Activated CD4-positive, alpha-beta T cell treated with anti-CD3 and anti-CD28 coated beads, Interleukin-2, amount 50 U/mL, for 1 hour (primary cell): ENCODE data around the gene BYSL.
A peak's percentile ranks its signal among the peaks of the same experiment; 100 is the strongest.
"Not testable (repeated sequence)": the region's sequence is repeated elsewhere in the genome, so short reads cannot be mapped to it uniquely, and the experiment has no call there.

ENCODE experiments used
- DNase-seq: peaks from one replicate; pipeline ENCODE4 v3.0.0-alpha.2; 2020

Gene BYSL

DNA sequence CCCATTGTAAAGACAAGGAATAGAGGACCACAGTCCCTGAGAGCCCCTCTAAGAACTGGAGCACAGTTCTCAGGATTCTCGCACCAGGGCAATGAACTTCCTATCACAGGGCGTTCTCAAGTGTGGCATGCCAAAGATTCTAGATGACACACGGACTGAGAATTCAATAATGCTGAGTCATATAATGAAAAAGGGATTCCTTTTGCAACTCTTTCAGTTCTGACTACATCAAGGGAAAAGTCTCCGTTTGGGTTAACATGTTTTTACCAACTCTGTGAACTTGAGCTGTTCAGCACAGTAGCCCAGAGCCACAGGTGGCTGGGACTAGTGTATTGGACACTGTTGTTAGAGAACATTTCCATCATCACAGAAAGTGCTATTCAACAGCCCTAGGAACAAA lies 3.8 kb upstream of the BYSL start:
- DNase-seq: no peak

DNA sequence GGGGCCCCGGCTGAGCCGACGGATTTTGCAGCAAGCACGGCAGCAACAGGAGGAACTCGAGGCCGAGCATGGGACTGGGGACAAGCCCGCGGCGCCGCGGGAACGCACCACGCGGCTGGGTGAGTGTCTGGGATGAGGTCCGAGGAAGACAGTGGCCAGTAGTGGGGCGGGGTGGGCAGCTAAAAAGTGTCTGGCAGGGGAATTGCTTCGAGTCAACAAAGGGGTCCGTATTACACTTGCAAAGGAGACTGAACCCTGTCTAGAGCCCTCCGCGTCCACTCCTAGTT lies 356 bp downstream of the BYSL start:
- DNase-seq: no peak

DNA sequence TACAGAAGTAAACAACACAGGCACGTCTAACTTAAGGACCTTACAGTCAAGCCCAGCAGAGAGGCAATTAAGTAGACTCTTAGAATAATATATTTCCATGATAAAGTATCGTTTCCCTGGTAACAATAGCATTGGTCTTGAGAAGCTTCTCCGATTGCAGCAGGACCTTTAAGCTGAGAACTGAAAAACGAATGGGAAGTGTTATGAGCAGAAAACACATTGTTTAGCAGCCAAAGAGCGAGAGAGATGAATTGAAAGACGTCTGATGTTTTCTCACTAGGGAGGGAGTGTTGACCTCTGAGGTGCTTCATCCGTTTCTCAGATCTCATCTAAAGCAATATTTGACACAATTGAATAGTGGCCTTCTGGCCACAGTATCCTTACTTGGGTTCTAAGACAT lies 855 bp downstream of the BYSL start:
- no peak for DNase-seq

DNA sequence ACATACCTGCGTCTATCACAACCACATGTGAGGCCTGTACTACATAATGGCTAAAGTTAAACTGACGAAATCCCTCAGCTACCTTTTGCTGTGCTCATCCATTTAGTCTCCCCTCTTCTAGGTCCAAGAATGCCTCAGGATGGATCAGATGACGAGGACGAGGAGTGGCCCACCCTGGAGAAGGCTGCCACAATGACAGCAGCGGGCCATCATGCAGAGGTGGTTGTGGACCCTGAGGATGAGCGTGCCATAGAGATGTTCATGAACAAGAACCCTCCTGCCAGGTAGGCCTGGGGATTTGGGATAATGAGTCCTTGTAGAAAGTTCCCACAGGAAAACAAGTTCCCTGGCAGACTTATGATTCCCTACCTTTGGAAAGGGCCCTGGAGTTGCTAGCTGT lies 6.0 kb downstream of the BYSL start:
- no peak for DNase-seq

DNA sequence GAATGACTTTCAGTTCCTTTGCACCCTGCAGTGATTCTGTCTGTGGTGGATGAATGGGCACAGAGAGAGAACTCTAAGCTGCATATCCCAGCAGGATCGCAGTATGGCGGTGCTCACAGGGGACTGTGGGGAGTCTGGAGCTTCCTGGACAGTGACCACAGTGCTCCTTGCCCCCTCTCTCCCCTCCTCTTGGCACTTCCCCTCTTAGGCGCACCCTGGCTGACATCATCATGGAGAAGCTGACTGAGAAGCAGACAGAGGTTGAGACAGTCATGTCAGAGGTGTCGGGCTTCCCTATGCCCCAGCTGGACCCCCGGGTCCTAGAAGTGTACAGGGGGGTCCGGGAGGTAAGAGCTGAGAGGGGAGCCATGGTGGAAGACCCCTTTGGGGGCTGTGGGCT lies 8.6 kb downstream of the BYSL start:
- no peak for DNase-seq

DNA sequence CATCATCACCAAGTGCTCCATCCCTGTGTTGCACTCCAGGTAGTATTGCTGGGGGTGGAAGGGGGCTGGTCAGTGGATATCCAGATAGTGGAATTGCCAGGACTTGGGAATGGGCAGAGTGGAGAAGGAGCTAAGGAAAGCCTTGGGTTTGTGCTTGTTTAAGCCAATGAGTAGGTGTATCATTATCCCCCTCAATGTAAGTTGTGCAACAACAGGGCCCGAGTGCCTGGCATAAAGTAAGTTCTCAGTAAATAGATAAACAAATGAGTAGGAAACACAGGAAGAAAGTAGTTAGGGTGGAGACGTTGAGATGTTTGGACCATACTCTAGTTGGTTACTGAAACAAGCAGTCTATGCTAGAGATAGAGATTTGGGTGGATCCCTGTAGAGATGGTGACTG lies 10.5 kb downstream of the BYSL start:
- no peak for DNase-seq

DNA sequence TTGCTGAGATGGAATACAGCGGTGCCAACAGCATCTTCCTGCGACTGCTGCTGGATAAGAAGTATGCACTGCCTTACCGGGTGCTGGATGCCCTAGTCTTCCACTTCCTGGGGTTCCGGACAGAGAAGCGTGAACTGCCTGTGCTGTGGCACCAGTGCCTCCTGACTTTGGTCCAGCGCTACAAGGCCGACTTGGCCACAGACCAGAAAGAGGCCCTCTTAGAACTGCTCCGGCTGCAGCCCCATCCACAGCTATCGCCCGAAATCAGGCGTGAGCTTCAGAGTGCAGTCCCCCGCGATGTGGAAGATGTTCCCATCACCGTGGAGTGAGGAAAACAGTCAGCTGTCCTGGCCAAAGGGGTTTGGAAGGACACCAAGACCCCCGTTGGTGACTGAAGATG lies 11.1 kb downstream of the BYSL start:
- DNase-seq: no peak

DNA sequence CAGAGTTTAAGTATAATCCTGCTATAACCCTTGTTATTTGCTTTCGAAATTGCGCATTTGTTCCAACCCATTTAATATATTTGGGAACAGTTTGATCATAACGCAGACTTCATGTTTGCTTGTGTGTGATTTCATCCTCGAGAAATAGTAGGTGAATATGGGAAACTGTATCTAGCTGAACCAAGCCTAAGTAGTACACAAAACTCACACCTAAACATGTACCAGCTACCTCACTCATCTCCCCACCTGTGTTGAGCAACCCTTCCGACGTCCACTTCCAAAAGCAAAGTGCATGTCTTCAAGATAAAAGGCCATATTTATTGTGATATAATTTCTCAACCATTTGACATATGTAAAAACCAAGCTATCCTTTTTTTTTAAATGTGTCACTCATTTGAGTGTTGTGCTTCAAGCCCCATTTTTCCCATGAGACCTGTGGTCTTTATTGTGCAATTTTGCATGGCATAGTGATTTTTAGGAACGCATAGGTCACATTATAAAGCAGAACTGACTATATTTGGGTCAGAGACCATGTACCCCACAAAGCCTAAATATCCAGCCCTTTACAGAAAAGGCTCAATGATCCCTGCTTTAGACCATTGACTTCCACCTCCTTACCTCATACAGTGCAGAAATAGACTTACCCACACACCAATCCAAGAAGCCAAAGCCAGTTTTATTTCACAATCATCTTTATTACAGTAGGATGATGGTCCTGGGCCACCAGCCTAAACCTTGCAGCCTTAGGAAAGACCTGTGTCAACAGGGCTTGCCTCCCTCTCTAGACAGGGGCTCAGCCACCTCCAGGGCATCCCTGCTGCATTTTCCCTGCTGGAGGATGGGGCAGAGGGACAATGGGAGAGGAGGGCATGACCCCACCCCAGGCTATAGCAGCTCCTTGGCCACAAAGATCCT lies 13.2 kb downstream of the BYSL start:
- DNase-seq: no peak

DNA sequence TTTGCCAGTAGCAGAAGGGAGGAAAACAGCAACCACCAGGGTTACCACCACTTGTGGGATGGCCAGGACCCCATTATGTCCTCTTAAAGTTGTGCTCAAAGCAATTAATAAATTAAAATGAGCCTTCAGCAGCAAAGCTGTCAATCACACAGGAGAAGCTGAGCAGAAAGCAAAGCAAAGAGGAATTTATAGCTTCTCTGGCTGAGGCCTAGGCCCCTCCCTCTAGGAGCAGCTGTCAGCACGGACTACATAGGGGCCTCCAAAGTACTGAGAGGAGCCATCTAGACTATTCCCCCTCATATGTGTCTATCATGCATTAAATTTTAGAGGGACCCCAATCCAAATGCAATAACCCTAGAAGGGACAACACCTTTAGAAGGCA lies 13.9 kb downstream of the BYSL start:
- no peak for DNase-seq

DNA sequence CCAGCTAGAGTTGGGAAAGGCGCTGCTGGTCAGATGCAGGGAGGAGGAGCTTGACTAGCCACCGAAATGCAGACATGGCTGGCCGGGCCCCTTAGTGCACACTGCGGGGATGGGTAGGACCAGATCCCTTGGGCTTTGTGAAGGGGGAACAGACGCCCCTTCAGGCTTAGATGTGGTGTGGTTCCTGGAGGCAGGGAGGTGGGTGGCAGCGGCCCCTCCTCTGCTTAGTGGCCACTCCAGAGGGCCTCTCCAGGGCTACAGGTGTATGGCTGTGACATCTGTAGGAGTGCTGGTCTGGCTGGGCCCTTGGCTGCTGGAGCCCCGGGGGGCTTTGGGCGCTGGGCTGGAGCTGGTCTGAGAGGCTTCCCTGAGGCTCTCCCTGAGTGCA lies 14.4 kb downstream of the BYSL start:
- DNase-seq: no peak

DNA sequence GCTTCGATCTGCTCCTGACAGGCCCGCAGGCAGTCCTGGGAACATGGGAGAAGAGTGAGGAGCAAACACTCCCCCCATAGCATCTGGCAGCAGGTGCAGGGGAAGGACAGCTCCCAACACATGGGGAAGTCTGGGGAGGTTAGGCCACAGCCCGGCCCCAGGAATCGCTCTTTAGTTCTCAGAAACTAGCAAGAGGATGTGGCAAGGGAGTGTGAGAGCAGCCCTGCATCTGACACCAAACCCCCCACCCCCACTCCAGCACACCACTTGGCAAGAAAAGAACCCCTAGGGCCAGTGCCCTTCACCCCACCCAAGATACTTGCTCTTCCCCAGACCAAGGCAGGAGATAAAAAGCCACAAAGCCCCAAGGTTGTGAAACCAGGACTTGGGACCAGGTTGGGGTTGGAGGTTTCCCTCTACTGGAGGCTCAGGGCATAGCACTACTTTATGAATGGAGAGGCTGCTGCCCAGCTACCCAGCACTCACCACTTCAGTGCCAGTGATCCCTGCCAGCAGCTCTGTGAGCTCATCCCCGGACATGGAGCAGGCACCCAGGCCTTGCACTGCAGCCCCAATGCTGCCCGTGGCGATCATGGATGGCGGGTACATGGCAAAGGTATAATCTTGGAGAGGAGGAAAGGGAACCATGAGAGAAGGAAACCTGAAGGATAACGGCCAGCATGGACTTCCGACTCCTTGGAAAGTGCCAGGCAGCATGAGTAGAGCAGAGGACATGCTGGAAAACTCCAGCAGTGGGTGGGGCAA lies 15.0 kb downstream of the BYSL start:
- peak; percentile 49 for DNase-seq

DNA sequence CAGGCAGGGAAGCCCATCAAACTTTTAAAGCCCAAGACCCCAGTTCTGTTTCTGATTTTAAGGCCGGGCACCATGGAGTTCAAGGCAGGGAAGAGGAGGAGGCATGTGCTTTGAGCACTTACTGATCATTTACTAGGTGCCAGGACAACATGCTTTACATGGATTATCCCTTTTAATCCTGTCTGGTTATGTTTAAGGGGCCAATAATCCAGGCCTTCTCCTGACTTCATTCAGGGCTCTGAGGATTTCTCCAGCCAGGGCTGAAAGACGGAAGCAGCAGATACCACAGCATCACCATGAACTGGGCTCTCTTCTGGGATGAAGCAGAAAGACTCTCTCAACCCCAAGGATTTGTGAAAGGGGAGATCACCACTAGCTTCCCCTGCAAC lies 16.2 kb downstream of the BYSL start:
- no peak for DNase-seq

DNA sequence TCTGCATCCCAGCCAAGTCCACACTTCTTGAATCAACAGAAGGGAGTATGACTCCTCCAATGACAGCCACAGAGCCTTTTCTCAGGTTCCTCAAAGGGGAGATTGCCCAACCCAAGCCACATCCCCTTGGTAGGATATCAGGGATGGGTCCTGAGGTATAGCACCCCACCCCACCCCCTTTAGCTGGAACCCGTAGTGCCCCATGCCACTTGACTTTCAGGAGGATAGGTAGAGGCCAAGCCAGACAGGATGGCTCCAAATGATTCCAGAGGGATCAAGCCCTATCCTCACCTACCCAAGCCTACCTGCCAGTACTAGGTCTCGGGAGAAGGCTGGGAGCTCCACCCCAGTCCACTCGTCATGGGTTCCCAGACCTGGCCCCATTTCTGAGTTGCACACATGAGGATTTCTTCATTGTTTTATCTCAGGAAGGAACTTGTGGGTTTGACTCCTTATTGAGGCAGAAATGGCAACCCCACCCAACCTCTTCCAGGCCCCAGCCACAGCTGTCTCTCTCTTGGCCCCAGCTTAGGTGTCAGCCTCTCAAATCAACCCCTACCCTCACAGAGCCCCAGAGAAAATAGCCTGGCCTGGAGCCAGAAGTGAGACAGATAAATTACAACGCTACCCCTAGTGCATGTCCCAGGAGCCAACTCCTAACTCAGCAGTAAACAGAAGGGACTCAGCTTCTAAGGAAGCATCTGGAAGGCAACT lies 16.7 kb downstream of the BYSL start:
- peak; percentile 52 for DNase-seq

DNA sequence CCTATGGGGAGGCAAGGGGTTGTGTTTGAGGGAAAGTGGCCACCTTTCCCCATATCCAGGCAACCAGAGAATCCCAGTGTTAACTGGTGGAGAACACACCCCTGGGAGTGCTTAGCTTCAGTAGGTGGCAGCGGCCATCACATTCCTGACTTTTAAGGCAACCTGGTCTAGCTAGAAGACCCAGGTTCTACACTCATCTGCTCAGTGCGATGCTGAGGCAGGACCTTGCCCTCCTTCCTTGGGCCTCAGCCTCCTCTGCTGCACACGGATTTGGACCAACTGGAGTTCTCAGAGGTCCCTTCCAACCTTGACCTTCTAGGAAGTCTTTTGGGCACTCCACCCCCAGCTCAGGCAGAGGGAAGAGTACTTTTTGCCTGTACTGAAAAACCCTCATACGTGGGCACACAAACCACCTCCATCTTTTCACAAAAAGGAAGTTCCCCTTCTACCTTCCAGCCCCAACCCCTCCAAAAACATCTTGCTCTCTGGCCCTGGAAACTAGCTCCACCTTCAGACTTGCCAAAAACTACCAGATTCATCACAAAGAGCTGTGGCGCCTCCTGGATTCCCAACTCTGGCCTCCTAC lies 17.4 kb downstream of the BYSL start:
- no peak for DNase-seq

DNA sequence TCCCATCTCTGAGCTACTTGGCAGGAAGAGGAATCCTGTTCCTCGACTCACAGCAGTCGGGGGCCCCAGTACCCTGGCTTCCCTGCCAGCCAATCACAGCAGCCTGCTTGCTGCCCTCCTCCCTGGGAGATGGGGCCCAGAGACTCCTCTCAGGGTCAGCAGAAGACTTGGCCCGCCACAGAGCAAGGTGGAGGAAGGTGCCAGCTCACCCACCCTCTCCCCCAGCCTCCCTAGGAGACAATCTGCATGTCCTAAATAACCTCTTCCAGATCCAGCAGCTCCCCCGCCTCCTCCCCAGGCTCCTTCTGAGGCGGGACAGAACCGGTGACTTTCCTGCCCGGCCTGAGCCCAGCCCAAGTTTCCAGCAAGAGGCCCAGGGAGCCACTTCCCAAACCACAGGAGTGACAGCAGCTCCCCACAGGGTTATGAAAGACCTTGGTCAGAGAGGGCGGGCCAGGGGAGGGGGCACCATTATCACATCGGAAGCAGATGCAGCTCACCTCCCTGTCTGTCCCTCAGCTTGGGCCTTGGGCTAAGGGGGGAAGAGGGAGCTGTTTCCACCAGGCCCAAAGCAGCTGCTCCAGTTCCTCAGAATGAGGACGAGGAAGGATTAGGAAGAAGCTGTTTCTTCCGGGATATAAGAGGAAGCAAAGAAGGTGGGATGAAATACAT lies 18.0 kb downstream of the BYSL start:
- DNase-seq: peak; percentile 2

DNA sequence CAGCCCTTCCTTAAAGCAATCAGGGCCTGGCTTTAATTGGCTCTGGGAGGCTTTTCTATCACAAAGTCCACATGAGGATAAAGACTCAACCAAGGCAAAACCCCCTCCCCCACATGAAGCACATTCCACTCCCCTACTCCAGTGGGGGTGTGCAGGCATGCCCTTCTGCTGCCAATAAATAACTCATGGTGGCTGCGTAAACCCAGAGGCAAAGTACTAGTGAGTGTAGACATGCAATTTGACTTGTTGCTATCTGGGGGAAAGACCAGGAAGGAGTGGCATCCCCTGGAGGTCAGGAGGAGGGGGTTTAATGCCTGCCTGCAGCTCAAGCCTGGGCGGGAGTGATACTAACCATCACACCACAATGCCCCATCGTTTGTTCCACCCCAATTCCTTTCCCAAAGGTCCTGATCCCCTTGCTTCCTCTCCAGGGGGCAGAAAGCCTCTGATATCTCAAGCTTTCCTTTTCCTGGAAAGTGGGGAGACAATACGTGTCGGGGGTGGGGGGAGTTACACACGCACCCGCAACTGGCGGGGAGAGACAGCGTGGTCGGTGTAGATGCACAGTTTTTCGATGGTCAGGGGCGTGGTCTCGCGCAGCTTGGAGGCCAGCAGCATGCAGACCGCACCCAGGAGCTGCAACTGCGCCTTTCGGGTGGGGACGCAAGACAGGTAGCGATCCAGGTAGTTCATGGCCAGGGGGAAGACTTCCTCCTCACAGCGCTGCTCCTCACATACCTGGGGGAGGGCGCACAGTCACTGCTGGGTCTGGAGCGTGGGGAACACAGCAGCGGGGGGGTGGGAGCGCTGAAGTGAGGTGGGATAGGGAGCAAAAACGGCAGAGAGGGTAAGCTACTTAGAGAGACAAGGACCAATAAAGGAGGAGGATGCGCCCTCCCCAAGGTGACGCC lies 18.8 kb downstream of the BYSL start:
- peak; percentile 8 for DNase-seq

DNA sequence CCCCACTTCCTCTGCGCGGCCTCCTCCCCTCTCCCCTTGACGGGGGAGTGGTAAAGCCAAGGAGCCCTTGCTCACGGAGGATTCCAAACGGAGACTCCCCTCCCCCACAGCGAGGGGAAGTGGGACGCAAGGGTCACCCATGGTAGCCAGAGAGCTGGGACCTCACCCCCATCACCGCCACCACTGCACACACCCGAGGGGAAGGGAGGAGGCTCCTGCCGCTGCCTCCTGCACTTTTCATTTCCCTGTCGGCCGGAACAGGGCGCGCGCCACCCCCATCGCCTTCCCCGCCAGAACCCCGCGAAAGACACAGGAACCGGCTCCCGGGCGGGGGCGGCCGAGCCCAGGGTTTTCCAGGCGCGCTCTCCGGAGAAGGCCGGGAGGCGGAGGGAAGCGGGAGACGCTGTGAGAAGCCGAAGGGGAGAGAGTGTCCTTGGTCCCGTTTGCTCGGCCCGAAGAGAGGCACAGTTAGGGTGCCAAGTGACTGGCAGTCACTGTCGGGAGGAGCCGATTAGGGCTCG lies 19.5 kb downstream of the BYSL start:
- DNase-seq: peak; percentile 18

DNA sequence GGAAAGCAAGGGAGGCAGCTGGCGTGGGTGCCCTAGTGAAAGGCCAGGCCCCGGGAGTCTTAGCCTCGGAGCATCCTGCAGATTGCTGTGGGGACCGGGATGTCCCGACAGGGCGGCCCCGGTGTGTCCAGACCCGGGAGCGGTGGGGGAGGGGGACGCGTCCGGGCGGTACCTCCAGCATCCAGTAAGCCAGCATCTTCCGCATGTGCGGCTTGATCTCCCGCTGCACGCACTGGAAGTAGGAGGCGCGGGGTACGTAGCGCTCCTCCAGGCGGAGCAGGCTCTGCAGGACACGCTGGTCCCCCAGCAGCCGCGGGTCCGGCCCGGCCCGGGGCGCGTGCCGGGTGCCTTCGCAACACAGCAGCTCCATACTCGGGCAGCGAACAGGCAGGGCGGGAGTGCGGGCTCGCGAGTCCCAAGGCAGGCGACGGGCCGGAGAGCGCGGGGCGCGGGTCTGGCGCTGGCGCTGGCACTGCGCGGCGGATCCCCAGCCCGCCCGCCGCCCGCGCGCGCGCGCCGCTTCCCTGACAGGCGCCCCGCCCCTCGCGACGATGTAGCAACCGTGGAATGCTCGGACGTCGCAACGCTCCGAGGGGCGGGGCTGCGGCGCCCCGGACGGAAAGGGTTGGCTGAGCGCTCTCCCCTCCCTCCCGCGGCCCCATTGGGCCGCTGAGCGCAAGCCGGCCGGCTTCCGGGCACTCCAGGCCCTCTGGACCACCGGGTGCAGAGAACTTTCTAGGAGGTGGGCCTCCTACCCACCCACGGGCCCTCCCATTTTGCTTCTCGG lies 20.2 kb downstream of the BYSL start, which contains the start of gene CCND3:
Gene CCND3, minus strand, starts transcription at position 529 of the 787 bp plus-strand sequence. Its CDS starts 159 bp downstream, at position 370.
- peak; percentile 80 for DNase-seq

DNA sequence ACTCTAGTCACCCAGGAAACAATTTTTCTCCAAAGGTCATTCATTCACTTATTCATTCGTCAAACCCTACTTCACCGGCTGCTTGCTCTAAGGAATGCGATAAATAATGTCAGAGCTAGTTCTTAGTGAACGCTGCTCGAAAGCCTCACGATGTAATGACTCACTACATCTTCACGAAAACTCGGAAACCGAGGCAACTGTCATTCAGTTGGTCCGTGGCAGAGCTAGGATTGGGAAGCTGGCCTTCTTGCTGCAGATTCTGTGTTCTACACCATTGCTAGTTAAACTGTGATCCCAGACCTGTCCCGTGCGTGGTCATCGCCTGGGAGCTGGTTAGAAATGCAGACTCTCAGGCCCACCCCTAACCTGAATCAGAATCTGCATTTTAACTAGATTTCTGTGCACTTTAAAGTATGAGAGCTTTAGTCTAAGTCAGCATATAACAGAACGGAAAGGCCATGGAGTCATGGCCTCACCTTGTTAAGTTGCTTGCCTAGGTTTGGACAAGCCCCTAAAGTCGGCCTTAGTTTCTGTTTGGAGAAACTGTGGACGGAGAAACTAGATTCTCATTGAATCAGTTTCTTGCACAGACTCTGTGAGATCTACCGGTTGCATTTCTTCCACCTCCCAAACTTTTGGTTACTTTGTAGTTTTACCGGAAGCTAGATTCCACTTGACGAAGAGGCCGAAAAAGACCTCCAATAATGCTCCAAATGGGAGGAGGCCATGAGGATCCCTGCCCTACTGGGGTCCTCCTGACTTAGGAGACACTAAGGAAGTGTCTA lies 21.0 kb downstream of the BYSL start:
- DNase-seq: peak; percentile 16

DNA sequence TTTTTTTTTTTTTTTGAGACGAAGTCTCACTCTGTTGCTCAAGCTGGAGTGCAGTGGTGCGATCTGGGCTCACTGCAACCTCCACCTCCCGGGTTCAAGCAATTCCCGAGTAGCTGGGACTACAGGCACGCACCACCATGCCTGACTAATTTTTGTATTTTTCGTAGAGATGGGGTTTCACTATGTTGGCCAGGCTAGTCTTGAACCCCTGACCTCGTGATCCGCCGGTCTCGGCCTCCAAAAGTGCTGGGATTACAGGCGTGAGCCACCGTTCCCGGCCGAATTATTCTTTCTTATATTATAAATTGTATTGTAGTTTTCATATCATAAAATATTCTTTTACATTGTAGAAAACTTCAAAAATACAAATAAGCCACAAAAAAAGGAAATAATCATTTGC lies 21.6 kb downstream of the BYSL start:
- not testable (repeated sequence) for DNase-seq
